Tibial nerve (tissue), 4 donors: ENCODE data around the gene SLC36A4. TPM values are rescaled to one million over a fixed set of nuclear protein-coding genes. Genes with fewer than 3 reads are reported as not detected.
A peak's percentile ranks its signal among the peaks of the same experiment; 100 is the strongest.

Source experiments
- DNase-seq, 2 donors: peaks; one replicate each; pipeline ENCODE4 v3.0.0-alpha.2; 2019; ENCODE audit warnings: low spot score in 2 of 2
- H3K27ac ChIP-seq, 4 donors: fragments of 200-600 bp; sonication (generic) in 3 of 4; one replicate each; pipeline ENCODE4 v1.5.1; 2017 to 2019; ENCODE audit warnings: mild to moderate bottlenecking in 1 of 4
- H3K27me3 ChIP-seq, 2 donors: fragments of 200-600 bp; sonication (generic) in 1 of 2; one replicate each; pipeline versions ENCODE4 v1.5.1 to v1.6.0; 2017 to 2019
- H3K36me3 ChIP-seq, 3 donors: fragments of 200-600 bp; sonication (generic); one replicate each; pipeline ENCODE4 v1.5.1; 2018 to 2019
- H3K4me1 ChIP-seq, 4 donors: fragments of 200-600 bp; sonication (generic) in 3 of 4; one replicate each; pipeline ENCODE4 v1.5.1; 2017 to 2019
- H3K4me3 ChIP-seq, 4 donors: fragments of 200-600 bp; sonication (generic) in 3 of 4; one replicate each; pipeline ENCODE4 v1.5.1; 2017 to 2019; ENCODE audit warnings: mild to moderate bottlenecking in 1 of 4, moderate library complexity in 1 of 4
- H3K9me3 ChIP-seq, 4 donors: fragments of 200-600 bp; sonication (generic) in 3 of 4; one replicate each; pipeline ENCODE4 v1.5.1; 2017 to 2019
- EP300 ChIP-seq, 2 donors: sonication (generic); formaldehyde crosslinking; IDR thresholded peaks; one replicate each; pipeline ENCODE4 v1.6.1; 2017; ENCODE audit warnings: antibody characterized with exemption in 2 of 2, mild to moderate bottlenecking in 1 of 2
- POLR2A ChIP-seq, 2 donors: fragments of 450-650 bp; IDR thresholded peaks; one replicate each; pipeline ENCODE4 v1.6.1; 2017; ENCODE audit warnings: antibody characterized with exemption in 2 of 2, mild to moderate bottlenecking in 2 of 2, moderate library complexity in 2 of 2
- WGBS, 2 donors: methylation state at CpG; one replicate each; pipeline ENCODE4 v1.1.5; 2018; 5-methylcytosine and 5-hydroxymethylcytosine counted together
- total RNA-seq, 4 donors: library from RNA; depleted of rRNA; stranded (reverse); fragments of >200 nt; gene quantifications; one replicate each; pipeline ENCODE4 v1.1.0, GENCODE V29; 2016
- TF ChIP-seq, protein P1 (sequence below), 5 experiments: fragments of 200-600 bp in 3 of 5; fragments of 450-650 bp in 2 of 5; sonication (generic) in 3 of 5; IDR thresholded peaks; one replicate each; pipeline ENCODE4 v1.5.1; 2016 to 2019; ENCODE audit warnings: antibody characterized with exemption in 5 of 5, mild to moderate bottlenecking in 3 of 5, moderate library complexity in 2 of 5

SLC36A4 gene
- total RNA-seq, 4 donors from 2014 or later: 8.8 to 16.5 (median 12.6) TPM

- TF ChIP-seq, protein P1, sequence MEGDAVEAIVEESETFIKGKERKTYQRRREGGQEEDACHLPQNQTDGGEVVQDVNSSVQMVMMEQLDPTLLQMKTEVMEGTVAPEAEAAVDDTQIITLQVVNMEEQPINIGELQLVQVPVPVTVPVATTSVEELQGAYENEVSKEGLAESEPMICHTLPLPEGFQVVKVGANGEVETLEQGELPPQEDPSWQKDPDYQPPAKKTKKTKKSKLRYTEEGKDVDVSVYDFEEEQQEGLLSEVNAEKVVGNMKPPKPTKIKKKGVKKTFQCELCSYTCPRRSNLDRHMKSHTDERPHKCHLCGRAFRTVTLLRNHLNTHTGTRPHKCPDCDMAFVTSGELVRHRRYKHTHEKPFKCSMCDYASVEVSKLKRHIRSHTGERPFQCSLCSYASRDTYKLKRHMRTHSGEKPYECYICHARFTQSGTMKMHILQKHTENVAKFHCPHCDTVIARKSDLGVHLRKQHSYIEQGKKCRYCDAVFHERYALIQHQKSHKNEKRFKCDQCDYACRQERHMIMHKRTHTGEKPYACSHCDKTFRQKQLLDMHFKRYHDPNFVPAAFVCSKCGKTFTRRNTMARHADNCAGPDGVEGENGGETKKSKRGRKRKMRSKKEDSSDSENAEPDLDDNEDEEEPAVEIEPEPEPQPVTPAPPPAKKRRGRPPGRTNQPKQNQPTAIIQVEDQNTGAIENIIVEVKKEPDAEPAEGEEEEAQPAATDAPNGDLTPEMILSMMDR (IDR thresholded peaks at IDR 0.05): no peak
- TF ChIP-seq POLR2A (IDR thresholded peaks at IDR 0.05) (no peak), EP300 (IDR thresholded peaks at IDR 0.05) (no peak)
- H3K4me3 ChIP-seq: no peak overlapping the region
These were observed 11.7 kb upstream of the SLC36A4 start for GRCh38 chr11:93209466-93209865.

DNA sequence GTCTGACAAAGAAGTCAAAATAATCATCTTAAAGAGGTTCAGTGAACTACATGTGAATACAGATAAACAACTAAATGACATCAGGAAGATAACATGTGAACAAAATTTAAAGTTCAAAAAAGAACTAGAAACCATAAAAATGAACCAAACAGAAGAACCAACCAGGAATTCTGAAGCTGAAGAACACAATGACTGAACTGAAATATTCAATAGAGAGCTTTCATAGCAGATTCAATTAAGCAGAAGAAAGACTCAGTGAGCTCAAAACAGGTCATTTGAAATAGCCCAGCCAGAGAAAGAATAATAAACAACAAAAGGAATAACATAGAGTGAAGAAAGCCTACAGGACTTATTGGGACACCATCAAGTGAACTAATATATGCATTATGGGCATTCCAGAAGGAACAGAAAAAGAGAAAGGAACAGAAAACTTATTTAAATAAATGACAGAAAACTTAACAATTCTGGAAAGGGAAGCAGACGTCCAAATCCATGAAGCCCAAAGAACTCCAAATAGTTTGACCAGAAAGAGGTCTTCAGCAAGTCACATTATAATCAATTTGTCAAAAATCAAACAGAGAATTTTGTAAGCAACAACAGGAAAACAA is 11.0 kb upstream of the SLC36A4 start:
- no peak overlapping the region for H3K4me3 ChIP-seq
- no peak for DNase-seq
- no peaks in the 10 kb centered on the region for H3K36me3 ChIP-seq
- no peaks in the 10 kb centered on the region for H3K27me3 ChIP-seq
- no peaks in the 10 kb centered on the region for H3K4me1 ChIP-seq
- 60 to 76% methylated on average over 1 of the region's 1 CpG for WGBS, 2 donors
- no peak overlapping the region for H3K27ac ChIP-seq
- TF ChIP-seq POLR2A (IDR thresholded peaks at IDR 0.05) (no peak), EP300 (IDR thresholded peaks at IDR 0.05) (no peak)
- TF ChIP-seq, protein P1 (IDR thresholded peaks at IDR 0.05): no peak
- peaks cover 0 to 21% (median 4%) of the 10 kb centered on the region in 4 donors for H3K9me3 ChIP-seq

More at GRCh38 chr11:93209466-93209865, 11.7 kb upstream of the SLC36A4 start:
- no peak for DNase-seq
- no peak overlapping the region for H3K27ac ChIP-seq
- peaks cover 0 to 21% (median 4%) of the 10 kb centered on the region in 4 donors for H3K9me3 ChIP-seq
- H3K4me1 ChIP-seq: no peaks in the 10 kb centered on the region
- H3K36me3 ChIP-seq: no peaks in the 10 kb centered on the region
- 83 to 87% methylated on average over 2 of the region's 2 CpGs for WGBS, 2 donors
- no peaks in the 10 kb centered on the region for H3K27me3 ChIP-seq

- Histone ChIP-seq H3K36me3 (no peaks in the 10 kb centered on the region), H3K9me3 (peaks cover 0 to 3% (median 0%) of the 10 kb centered on the region in 4 donors), H3K27me3 (no peaks in the 10 kb centered on the region), H3K4me3 (no peak overlapping the region), H3K4me1 (peaks cover 0 to 10% (median 2%) of the 10 kb centered on the region in 4 donors), H3K27ac (no peak overlapping the region)
- TF ChIP-seq EP300 (IDR thresholded peaks at IDR 0.05): no peak
- TF ChIP-seq POLR2A (IDR thresholded peaks at IDR 0.05): no peak
- TF ChIP-seq, protein P1 (IDR thresholded peaks at IDR 0.05): no peak
- DNase-seq: no peak
- 83 to 88% methylated on average over 1 of the region's 1 CpG for WGBS, 2 donors
These were observed 1.8 kb upstream of the SLC36A4 start for GRCh38 chr11:93199616-93200015.

DNA sequence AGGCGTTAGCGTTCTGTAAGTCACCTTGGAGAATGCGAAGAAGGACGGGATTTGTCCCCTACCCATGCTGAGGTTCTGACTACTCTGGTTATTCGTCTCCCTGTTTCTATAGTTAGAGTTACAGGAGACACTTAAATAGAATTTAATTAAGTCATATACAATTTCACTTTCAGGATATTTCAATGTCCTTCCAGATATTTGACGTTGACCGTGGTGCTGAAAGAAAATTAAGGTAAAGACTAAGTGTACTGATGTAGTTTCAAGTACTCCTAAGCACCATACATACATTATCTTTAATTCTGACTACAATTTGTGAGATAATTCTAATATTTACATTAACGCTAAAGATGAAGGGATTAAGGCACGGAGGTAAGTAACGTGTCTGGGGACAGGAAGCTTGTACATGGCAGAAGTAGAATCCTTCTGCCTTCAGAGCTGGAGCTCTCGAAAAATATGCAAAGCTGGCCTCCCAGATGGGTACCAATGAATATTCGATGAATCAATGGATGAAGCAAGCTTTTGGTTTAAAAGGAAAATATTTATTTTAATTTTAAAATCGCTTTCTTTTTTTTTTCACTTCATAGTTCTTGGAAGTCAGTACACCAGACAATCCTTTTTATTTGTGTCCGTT is 539 bp upstream of the SLC36A4 start:
- Histone ChIP-seq H3K27ac (peak overlapping the region; percentile 89 to 99 (median 97)), H3K4me1 (peaks cover 0 to 10% (median 2%) of the 10 kb centered on the region in 4 donors), H3K4me3 (peak overlapping the region; percentile 61 to 92 (median 80)), H3K27me3 (no peaks in the 10 kb centered on the region), H3K36me3 (no peaks in the 10 kb centered on the region), H3K9me3 (peaks cover 0 to 3% (median 0%) of the 10 kb centered on the region in 4 donors)
- TF ChIP-seq POLR2A (IDR thresholded peaks at IDR 0.05) (no peak), EP300 (IDR thresholded peaks at IDR 0.05) (no peak)
- TF ChIP-seq, protein P1 (IDR thresholded peaks at IDR 0.05): no peak
- WGBS, 2 donors: 17% methylated on average over 14 of the region's 14 CpGs
- DNase-seq: no peak

DNA sequence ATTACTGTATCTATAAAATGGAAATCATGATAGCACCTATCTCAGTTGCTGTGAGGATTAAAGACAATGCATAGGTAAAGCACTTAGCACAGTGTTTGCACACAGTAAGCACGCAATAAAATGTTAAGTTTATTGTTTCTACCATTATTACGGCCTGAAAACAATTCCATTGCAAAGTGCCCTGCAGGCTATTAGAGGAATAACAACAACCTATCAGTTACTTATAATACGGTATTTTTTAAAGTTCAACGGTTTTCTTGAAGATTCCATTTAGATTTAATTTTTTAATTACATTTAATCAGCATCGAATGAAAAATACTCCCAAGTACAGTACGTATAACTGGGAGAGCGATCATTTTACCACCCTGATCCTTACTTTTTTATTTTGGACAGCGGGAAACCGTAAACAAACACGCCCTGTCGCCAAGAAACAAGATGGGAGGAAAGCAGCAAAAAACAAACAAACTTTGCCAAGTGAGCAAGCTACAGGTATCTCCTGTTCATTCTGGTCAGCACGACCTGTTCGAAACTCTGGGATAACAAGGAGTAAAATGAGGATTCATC is 893 bp downstream of the SLC36A4 start:
- TF ChIP-seq, protein P1 (IDR thresholded peaks at IDR 0.05): peak in 4 of 5 experiments; percentile 6 to 38 (median 35)
- TF ChIP-seq EP300 (IDR thresholded peaks at IDR 0.05): no peak
- WGBS, 2 donors: 8 to 9% methylated on average over 13 of the region's 13 CpGs

More for the DNA sequence above, 893 bp downstream of the SLC36A4 start:
- Histone ChIP-seq H3K4me1 (peaks cover 0 to 10% (median 2%) of the 10 kb centered on the region in 4 donors), H3K27me3 (no peaks in the 10 kb centered on the region), H3K27ac (peak overlapping the region; percentile 89 to 99 (median 97)), H3K36me3 (no peaks in the 10 kb centered on the region), H3K9me3 (peaks cover 0 to 3% (median 0%) of the 10 kb centered on the region in 4 donors), H3K4me3 (peak overlapping the region; percentile 61 to 92 (median 80))
- DNase-seq: no peak
